HG03060 (cell line): ENCODE data around the gene PODXL.
"Not testable (repeated sequence)": the region's sequence is repeated elsewhere in the genome, so short reads cannot be mapped to it uniquely, and the experiment has no call there.

ENCODE experiments used
- ATAC-seq: cut with Tn5 transposase; IDR thresholded peaks from one replicate; pipeline ENCODE4 v1.9.1; 2021; ENCODE audit warnings: low read depth, moderate number of reproducible peaks; ENCODE audit not compliant: unreplicated experiment

PODXL gene

DNA sequence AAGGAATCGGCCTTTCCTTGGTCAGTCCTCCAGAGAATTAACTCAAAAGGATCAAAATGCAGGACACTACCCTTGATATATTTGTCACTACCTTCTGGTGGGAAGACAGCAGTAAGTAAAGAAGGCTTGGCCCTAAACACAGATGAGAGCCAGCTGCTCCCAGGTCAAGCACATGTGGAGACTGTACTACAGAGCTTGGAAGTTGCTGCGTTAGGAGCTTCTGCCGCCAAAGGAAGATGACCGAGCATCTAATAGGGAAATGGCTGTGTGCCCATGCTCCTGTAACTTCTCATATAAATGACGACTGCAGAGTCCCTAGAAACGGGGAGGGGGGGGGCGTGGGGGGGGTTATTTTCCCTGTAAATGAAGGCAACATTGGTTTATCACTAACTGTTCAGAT lies 59.0 kb downstream of the PODXL start:
- no peak for ATAC-seq

DNA sequence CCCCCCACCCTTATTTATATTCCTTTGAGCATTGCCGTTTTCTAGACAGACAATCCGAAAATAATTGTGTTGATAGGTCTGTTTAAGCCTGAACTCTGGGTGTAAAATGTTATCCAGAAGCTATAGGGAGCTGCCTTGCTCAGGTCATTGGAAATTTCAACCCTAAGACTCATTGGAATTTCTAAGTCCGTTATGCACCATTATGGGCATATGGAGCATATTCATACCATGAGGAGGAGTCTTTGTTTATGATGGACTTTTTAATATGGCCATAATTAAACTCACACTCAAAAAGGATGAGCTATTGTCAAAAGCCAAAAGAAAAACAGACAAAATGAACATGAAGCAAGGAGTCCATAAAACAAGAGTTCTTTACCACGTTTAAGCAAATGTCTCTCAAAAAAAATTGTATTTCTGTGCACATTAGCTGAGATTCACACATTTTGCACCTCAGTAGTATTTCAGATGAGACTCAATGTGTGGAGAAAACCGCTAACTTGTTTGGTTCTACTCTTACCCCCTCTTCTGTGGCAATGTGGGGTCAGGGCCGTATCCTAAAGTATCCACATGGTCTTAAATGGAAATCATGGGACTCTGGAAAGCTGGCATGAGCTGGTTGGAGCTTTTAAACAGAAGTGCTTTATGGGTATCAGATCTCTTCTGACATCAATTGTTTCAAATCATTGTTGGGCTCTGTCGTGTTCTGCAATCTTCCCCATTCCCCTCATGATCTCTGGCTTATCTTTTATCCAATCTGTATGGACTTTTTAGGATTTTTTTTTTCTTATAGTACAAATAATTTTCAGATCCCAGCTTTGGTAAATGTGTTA lies 60.5 kb downstream of the PODXL start:
- no peak for ATAC-seq

DNA sequence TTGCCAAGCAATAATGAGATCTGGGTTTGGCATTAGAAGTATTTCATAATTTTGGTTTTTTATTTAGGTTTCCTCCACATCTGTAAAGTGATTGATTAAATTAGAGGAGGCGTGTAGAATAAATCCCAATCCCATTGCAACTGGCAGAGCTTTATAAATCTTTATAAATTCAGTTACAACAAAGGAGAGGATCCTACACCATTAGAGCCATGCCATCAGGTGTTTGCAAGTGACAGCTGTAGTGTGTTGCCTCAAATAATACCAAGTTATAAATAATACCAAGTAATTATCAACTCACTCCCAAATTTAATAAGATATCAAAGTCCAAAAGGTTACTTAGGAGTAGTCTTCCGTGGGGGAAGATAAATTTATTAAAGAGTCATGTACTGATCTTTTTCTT lies 62.2 kb downstream of the PODXL start:
- ATAC-seq: no peak

DNA sequence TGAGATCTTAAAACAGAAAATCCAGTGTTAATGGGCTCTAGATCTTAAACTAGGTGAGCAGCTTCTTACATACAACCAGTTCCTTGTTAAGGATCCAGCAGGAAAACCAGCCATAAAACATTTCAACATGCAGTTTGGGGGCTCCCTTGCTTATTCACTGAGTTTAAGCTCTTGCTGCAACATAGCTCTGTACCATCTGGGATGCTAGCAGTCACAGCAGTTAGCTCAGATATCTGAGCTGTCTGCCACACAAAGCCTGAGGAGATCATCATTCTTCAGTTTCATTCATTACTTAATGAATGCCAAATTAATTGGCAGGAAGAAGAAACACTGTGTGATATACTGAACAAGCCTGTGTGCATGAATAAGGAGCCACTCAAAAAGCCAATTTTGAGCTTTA lies 62.8 kb downstream of the PODXL start:
- ATAC-seq: no peak

DNA sequence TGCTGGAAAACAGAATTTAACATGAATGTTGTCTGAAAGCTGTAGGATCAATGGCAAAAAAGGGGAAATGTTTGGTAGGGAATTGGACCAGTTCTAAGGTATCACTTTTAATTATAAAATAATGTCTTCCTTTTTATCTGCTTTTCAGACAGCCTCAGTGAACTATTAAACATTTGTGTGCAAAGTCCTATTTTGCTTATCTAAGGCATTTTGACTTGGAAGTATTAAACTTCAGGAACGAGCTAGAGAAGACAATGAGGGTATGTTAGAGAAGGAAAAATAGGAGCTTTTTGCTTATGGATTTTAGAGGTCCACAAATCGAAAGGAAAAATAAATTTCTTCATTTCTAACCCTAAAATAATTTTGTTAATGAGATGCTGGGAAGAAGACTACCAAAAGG lies 63.3 kb downstream of the PODXL start:
- no peak for ATAC-seq

DNA sequence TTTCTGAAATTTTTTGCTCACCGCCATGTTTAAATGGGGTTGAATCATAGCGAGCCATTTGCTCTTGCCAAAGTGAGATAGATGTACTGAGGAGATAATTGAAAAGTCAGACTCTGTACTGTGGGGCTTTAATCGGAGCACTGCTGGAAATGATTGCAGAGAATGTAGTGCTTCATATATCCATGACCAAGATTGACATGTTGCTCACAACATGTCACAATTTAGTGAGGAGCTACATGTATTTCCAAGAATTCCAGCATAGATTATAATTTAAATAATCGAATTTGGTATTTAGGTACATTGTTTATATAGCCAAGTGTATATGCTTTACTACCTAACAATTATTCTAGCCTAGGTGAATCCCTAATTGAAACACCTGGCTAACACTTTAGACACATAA lies 66.5 kb downstream of the PODXL start:
- ATAC-seq: no peak

DNA sequence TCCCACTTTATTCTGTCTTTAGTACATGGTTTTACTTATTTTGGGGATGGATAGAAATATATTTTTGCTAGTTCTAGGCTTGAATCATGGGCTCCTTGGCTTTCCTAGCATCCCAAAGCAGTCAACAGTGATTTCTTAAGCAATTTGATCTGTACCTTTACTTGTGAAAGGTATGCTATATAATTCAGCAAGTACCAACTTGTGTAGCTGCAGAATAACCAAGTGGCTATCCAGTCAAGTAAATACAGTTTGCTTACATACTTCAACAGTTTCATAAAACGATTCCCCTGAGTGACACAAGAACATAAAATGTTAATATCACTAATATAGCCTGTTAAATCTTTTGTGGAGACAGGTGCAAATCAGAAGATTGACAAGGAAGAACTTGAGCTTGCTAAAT lies 67.2 kb downstream of the PODXL start:
- ATAC-seq: no peak

DNA sequence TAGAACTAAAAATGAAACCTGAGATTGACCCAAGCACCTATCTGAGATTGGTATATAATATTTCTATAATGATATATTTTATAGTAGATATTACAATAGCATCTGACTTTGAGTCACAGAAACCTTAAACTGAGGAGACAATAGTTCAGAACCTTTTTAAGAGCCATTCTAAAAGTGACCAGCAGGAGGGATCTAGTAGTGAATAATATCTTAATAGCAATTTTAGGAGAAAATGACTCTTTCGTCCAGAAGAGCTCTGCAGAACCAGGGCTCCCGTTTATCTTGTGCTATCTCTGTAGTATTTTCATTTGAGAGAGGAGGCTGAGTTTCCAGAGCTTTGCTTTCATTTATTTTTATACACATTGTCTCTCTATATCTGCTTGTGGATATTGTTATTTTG lies 68.1 kb downstream of the PODXL start:
- ATAC-seq: no peak

DNA sequence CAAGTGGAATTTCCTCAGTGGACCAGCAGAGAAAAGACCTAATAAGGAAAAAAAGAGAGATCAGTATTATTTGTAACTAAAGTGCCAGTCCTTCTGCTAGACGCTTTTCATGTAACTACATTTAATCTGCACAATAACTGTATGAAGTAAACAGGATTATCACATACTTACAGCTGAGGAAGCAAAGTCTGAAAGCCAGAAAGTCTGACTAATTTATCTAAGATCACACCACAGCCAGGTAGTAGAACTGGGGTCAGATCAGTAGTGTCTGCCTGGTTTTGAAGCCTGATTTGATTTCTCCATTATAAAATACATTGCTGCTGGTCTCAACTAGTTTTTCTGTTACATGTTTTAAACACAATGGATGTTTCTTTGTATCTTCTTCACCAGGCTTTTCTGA lies 69.2 kb downstream of the PODXL start:
- ATAC-seq: no peak

DNA sequence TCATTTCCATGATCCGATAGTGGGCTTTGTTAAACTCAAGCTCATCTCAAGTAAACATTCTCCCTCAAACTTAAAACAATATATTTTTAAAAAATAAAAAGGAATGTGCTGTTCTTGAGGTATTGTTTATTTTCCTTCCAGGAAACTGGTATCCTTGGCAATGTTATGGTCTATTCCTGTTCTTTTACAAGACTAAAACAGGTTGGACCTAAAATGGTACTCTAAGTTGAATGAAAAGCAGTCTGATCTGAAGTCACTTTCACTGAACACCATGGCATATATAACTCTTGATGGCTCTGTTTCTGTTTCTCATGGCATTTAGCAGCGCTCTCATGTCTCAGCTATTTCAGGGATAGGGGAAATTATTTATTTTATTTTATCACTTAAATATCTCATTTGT lies 70.1 kb downstream of the PODXL start:
- no peak for ATAC-seq

DNA sequence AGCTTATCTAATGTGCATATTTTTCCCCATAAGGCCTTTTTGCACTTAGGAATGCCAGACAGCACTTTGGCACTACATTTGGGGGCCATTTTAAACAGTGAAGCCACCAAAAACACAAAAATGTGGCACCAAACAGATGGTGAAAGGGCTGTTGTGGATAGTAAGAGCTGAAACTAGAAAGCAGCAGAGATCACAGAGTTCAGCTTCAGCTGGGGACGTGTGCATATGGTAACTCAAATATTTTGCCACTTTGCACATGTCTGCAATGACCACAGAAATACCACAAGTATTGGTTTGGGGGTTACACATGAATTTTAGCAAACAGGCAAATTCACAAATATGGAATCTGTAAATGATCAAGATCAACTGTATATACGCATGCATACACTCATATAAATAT lies 72.8 kb downstream of the PODXL start:
- ATAC-seq: no peak

DNA sequence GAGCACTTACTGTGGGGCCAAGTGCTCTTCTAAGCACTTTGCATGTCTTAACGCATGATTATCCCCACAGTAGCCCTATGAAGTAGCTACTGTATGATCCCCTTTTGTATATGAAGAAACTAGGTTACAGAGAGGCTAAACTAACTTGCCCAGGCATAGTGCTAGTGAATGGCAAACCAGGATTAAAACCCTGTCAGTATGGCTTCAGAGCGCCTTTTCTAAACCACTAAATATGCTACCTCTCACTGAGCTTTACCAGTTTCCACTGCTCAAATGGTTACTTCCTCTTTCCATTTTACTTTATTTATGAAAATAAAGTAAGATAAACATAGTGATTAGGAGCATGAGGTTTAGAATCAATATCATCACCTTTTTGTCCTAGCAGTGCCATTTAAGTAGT lies 73.6 kb downstream of the PODXL start:
- no peak for ATAC-seq

DNA sequence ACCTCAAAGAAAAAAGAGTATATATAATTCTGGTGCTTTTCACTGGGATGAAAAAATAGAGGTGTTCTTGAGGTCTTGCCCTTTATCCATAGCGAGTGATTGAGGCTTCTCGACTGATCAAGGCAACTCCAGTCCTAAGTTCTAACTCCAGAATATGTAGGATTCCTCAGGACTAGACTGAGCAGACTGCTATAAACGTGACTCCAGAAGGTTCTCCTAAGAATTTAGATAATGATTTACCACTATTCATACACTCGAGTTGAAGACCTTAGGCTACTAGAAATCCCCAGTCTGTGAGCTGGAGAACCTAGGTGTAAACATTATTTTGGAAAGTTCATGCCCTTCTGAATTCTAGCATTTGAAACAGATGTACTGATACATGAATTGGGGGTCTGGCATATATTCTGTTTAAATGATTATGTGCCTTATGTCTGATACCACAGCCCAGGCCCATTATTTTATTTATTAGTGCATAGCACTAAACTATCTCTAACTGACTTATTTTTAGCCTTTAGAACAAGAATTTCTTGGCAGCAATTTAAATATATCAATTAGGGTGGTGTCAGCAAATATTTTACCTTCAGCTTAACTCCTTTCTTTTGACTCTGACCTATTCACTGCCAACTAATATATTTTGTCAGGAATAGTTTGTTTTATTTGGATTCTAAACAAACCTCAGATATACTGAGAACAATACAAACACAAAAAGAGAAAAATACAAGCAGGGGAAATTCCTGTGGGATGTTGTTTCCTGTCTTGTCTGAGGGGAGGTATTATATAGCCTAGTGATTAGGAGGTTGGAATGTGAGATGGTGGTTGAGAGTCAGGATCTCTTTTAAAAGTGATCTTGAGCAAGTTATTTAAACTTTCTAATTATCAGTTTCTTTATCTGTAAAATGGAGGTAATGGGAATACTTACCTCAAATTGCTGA lies 75.8 kb downstream of the PODXL start:
- no peak for ATAC-seq

DNA sequence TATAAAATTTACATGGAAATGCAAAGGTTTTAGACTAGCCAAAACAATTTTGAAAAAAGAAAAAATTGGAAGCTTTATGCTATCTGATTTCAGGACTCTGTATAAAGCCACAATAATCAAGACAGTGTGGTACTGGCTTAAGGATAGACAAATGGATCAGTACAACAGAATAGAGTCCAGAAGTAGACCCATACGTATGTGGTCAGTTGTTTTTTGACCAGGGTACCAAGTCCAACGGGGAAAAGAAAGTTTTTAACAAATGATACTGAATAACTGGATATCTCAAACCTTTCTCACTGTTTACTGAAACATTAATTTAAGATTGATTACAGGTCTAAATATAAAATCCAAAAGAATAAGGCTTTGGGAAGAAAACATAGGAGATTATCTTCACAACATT lies 79.7 kb downstream of the PODXL start:
- ATAC-seq: no peak

DNA sequence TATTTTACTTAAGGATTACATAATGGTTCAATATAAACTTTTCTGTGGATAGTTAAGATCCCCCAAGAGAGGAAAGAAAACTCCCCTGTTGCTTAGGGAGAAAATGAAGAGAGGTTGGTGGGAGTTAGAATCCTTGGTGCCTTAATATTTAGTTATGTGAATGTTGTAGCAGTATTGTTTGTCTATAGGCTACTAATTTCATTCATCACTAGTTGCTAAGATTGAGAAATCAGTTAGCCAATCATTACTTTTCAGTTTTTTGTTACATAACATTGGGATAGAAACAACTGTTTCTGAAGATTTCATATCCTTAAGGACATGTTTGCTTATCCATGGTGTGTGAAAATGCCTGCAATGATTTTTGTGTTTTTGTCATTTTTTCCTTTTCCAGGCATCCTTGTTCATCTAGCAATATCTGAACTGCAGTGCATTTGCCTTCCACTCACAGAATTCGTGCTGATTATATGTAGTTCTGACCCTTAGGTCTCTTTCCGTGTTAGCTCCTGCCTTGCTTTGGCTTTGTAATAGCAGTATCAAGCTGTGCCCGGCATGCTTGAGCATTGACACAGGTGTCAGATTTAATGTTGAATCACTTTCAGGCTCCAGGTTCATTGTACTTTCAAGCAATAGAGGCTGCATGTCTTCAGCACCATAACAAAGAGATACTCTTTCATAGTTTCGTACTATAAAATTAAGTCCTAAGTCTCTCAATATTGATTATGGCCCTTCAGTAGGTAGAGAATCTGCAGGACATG lies 85.0 kb downstream of the PODXL start:
- ATAC-seq: no peak

DNA sequence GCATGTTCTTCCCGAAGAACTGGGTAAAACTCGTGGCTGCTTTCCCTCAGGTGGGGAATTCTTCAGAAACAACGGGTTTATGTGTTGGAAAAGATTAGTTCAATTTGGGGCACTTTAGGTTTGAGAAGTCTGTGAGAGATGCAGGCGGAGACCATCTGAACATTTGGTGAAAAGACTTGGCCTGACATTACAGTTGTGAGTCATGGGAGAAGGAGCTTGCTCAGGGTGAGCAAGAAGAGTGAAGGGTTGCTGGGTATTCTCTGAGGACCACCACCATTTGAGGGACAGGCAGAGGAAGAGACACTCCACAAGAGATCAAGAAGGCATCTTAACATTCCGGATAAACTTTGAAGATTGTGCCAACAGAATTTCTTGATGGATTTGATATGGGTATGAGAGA lies 88.6 kb downstream of the PODXL start:
- ATAC-seq: no peak

DNA sequence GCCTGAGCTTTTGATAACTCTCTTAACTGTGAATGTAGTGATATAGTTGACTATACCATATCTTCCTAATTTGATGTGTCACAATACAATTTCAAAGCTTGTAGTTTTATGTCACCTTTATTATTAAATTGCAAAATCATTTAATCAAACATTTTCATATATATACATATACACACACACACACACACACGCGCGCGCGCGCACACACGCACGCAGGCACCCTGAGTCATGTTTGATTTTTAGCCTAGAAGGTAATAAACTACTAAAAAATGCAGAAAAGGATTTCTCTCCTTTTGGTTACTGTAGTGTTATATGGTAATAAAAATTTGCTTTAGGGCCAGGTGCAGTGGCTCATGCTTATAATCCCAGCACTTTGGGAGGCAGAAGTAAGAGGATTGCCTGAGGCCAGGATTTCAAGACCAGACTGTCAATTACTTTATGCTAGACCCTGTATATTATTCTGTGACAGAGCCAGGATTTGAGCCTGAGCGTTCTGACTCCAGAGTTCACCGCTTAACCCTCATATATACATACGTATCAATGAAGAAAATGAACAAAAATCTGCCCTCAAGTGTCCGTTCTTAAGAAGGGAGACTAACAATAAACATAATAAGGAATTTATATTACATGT lies 89.6 kb downstream of the PODXL start:
- ATAC-seq: no peak

DNA sequence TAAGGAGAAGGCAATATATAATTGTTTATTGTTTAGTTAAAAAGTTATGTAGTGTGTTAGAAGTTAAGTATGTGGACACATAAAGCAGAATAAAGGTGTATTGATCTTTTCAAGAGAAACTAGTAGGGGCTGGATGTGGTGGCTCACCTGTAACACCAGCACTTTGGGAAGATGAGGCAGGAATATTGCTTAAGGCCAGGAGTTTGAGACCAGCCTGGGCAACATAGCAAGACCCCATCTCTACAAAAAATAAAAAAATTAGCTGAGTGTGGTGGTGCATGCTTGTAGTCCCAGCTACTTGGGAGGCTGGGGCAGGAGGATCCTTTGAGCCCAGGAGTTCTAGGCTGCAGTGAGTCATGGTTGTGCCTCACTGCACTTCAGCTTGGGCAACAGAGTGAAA lies 93.7 kb downstream of the PODXL start:
- not testable (repeated sequence) for ATAC-seq

DNA sequence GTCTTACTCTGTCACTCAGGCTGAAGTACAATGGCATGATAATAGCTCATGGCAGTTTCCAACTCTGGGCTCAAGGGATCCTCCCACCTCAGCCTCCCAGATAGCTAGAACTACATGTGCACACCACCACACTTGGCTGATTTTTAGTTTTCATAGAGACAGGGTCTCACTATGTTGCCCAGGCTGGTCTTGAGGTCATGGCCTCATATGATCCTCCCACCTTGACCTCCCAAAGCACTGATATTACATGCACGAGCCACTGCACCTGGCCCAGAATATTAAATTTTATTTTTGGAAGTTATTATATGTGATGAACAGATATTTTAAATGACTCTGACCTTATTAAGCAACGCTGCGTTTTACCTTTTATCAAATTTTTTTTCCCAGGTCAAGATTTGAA lies 94.4 kb downstream of the PODXL start:
- ATAC-seq: no peak

DNA sequence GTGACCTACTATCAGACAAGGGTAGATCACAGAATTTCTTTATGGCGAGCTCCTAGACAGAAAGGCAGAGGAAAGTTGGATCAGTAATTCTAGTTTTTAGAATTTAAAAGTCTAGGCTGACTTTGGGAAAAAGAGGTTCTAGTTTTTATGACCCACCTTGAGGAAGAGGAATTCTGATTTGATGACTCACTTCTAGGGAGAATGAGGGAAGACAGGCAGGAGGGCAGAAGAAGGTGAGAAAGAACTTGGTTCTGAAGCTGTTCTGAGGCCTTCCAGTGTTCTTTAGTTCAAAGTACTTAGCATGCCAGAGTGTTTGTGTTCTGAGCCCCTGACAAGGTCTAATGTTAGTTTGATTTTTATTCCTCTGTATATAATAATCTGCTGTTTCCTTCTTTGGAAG lies 97.2 kb downstream of the PODXL start:
- no peak for ATAC-seq

DNA sequence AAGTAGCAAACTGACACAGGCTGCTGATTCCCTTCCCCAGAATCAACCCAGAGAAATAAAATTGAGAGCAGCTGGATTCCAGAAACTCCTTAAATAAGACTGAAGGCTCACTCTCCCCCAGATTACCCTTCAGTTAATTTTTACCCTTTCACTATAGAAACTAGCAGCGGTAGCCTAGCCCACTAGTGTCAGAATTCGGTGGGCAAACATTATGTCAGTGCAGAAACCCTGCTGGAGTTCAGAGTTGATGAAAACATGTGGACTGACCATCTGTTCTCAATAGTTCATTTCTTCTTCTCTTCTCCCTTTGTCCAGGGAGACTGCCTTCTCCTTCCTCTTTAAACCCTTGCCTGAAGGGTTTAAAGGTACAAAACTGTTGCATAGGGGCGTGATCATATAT lies 100.1 kb downstream of the PODXL start:
- ATAC-seq: no peak
